A549 (cell line): ENCODE measurements around the gene RPS6KA2. TPM values are rescaled to one million over a fixed set of nuclear protein-coding genes. Genes with fewer than 3 reads are reported as not detected.

Source experiments
- ATAC-seq, 2 experiments: fragments of 200-7000 bp in 1 of 2; fragments of >200 bp in 1 of 2; cut with Nextera tagmentation in 1 of 2; cut with Tn5 transposase in 1 of 2; 3 replicates each; pipeline versions ENCODE4 v1.8.0 to v1.9.1; 2018 to 2020; ENCODE audit warnings: mild to moderate bottlenecking in 1 of 2, moderate library complexity in 1 of 2
- CTCF ChIA-PET: fragments of 300-600 bp; sonication (Branson Sonifier 250); formaldehyde crosslinking; extraction: SDS; loops from one replicate; lab custom pipeline; 2021; ENCODE audit warnings: antibody characterized with exemption, inconsistent platforms; lab: Yijun Ruan, JAX
- POLR2A ChIA-PET: fragments of 350-600 bp; formaldehyde crosslinking; extraction: SDS; loops from one replicate; lab custom pipeline; 2021; ENCODE audit warnings: antibody characterized with exemption, inconsistent platforms; lab: Yijun Ruan, JAX
- DNase-seq, 2 experiments: peaks; one replicate each; pipeline versions ENCODE4 v3.0.0 to v3.0.0-alpha.2; 2011 to 2016; ENCODE audit warnings: low read depth in 1 of 2, low spot score in 1 of 2
- FAIRE-seq: peaks from 2 replicates; lab custom pipeline; 2011; peaks lifted over from hg19 to GRCh38; lab: Jason Lieb, UNC
- H3K27ac ChIP-seq, 2 experiments: fragments of >200 bp; sonication (Bioruptor Twin); formaldehyde crosslinking; 3 replicates each; pipeline ENCODE4 v1.5.1; 2016 to 2017
- H3K4me1 ChIP-seq: fragments of >200 bp; sonication (Bioruptor Twin); formaldehyde crosslinking; 3 replicates; pipeline ENCODE4 v1.6.1; 2016
- H3K4me2 ChIP-seq: fragments of >200 bp; sonication (Bioruptor Twin); formaldehyde crosslinking; 3 replicates; pipeline ENCODE4 v1.6.1; 2016
- H3K4me3 ChIP-seq: fragments of >200 bp; sonication (Bioruptor Twin); formaldehyde crosslinking; 3 replicates; pipeline ENCODE4 v1.5.1; 2016
- H3K9me3 ChIP-seq: fragments of >200 bp; sonication (Bioruptor Twin); formaldehyde crosslinking; 3 replicates; pipeline ENCODE4 v1.6.1; 2016
- BHLHE40 ChIP-seq: IDR thresholded peaks from 2 replicates; pipeline ENCODE4 v1.6.1; 2012; ENCODE audit warnings: low read depth, low read length, inconsistent platforms
- CBX8 ChIP-seq: fragments of 200-600 bp; sonication (generic); IDR thresholded peaks from 2 replicates; pipeline ENCODE4 v1.6.1; 2016
- CHD4 ChIP-seq: fragments of 200-600 bp; sonication (generic); IDR thresholded peaks from 2 replicates; pipeline ENCODE4 v1.6.1; 2016; ENCODE audit warnings: antibody characterized with exemption, mild to moderate bottlenecking, borderline replicate concordance
- EHF ChIP-seq: fragments of 250-450 bp; sonication (Bioruptor Pico); IDR thresholded peaks from 2 replicates; pipeline ENCODE4 v1.5.0; 2020; ENCODE audit warnings: mild to moderate bottlenecking
- ESRRA ChIP-seq: fragments of 150-350 bp; IDR thresholded peaks from 2 replicates; pipeline ENCODE4 v1.6.1; 2014; ENCODE audit warnings: mild to moderate bottlenecking, low read length, borderline replicate concordance
- FOXS1 ChIP-seq: fragments of 250-450 bp; sonication (Bioruptor Pico); IDR thresholded peaks from 2 replicates; pipeline ENCODE4 v1.5.0; 2020; ENCODE audit warnings: mild to moderate bottlenecking, moderate library complexity
- HDAC2 ChIP-seq: fragments of 200-600 bp; sonication (generic); IDR thresholded peaks from 2 replicates; pipeline ENCODE4 v1.6.1; 2016
- KDM1A ChIP-seq: fragments of 200-600 bp; sonication (generic); IDR thresholded peaks from 2 replicates; pipeline ENCODE4 v1.6.1; 2016; ENCODE audit warnings: low read depth, mild to moderate bottlenecking
- NR3C1 ChIP-seq: fragments of >200 bp; sonication (Bioruptor Twin); formaldehyde crosslinking; IDR thresholded peaks from 3 replicates; pipeline ENCODE4 v1.6.1; 2017
- RFX5 ChIP-seq: fragments of 450-650 bp; IDR thresholded peaks from 2 replicates; pipeline ENCODE4 v1.7.1; 2014; ENCODE audit warnings: antibody characterized with exemption, mild to moderate bottlenecking, moderate library complexity
- RNF2 ChIP-seq: fragments of 200-600 bp; sonication (generic); IDR thresholded peaks from 2 replicates; pipeline ENCODE4 v1.6.1; 2016; ENCODE audit warnings: low read depth, mild to moderate bottlenecking, antibody characterized with exemption, moderate library complexity, borderline replicate concordance
- ZFP36 ChIP-seq: fragments of 450-650 bp; IDR thresholded peaks from 2 replicates; pipeline ENCODE4 v1.6.1; 2014; ENCODE audit warnings: borderline replicate concordance; ENCODE audit not compliant: partially characterized antibody
- WGBS: methylation state at CpG from one replicate; pipeline ENCODE4 v1.1.6; 2017; ENCODE audit errors: missing lambda C conversion rate; 5-methylcytosine and 5-hydroxymethylcytosine counted together
- polyA plus RNA-seq, 4 experiments: library from polyadenylated mRNA; depleted of rRNA in 3 of 4; stranded (reverse); fragments of >200 nt; fragmentation: RNase III in 1 of 4; extraction: RNeasy Plus Mini Kit Qiagen cat#74134 plus additional on column Dnase treatment in 1 of 4; gene quantifications; 2 replicates in 3 of 4; 3 replicates in 1 of 4; pipeline ENCODE4 v1.2.3, GENCODE V29; 2011 to 2017
- TF ChIP-seq, protein P1 (sequence below): fragments of >200 bp; sonication (Bioruptor Twin); formaldehyde crosslinking; IDR thresholded peaks from 2 replicates; pipeline ENCODE4 v1.6.1; 2016
- TF ChIP-seq, protein P2 (sequence below): fragments of 200-600 bp; sonication (generic); IDR thresholded peaks from 2 replicates; pipeline ENCODE4 v1.6.1; 2016; ENCODE audit warnings: antibody characterized with exemption, mild to moderate bottlenecking, moderate library complexity
- TF ChIP-seq, protein P3 (sequence below): fragments of 250-450 bp; sonication (Bioruptor Pico); IDR thresholded peaks from 2 replicates; pipeline ENCODE4 v1.5.0; 2021; ENCODE audit warnings: mild to moderate bottlenecking, moderate library complexity, borderline replicate concordance

Gene RPS6KA2
- polyA plus RNA-seq, 2 of the 4 experiments (the other 2 are of a cell fraction), result 0.19 TPM; not detected in 1

DNA sequence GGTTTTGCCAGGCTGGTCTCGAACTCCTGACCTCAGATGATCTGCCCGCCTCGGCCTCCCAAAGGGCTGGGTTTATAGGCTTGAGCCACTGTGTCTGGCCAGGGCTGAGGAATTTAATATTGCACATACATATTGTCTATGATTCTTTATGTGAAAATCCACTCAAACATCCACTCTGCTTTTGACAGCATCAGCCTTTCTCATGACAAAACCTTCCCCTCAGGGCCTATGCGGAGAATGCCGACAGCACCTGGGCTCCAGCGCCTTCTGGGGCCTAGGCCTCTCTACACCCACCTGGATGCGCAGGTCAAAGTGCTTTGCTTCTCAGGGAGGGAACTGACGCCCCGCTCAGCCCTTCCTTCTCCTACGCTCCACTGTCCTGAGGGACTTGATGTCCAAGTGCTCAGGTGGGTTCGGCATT is 46.0 kb downstream of the RPS6KA2 start:
- DNase-seq, result no peak

DNA sequence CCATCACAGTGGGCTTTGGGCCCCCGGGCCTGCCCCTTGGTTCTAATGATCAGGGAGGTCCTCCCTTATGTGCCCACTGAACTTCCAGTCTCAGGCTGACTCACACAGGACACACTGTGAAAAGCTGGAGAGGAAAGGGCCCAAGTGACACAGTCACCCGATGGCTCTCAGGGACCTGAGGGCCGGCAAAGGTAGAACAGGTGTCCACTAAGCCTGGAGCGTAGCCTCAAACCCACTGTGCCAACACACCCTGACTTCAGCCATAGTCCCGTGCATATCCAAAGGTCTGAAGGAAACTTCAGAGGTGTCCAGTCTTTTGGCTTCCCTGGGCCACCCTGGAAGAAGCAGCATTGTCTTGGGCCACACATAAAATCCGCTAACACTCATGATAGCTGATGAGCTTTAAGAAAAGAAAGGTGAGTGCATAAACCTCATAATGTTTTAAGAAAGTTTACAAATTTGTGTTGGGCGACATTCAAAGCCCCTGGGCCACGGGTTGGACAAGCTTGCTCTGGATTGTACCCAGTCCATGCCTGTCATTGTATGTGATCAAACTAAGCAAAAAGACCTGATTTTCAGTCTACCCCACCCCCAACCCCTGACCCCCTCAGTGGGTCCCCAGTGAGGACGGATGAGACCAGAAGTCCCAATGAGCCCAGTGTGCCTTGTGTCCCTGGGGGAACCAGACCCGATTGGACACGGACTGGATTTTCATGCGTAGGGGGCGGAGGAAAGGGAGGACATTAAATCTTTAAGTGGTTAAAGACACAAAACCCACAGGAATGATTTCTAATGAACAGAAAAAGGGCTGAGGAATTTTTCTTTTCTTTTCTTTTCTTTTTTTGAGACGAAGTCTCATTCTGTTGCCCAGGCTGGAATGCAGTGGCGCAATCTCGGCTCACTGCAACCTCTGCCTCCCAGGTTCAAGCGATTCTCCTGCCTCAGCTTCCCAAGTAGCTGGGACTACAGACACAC is 46.7 kb downstream of the RPS6KA2 start:
- Histone ChIP-seq H3K4me1 (no peaks in the 10 kb centered on the region), H3K9me3 (no peaks in the 10 kb centered on the region), H3K27ac (no peak overlapping the region), H3K4me3 (no peak overlapping the region)
- WGBS, result 77% methylated on average over 12 of the region's 17 CpGs
- no peak for ATAC-seq
- ChIA-PET CTCF (interaction anchor here (0.5 kb wide), 1 partner anchor 267 kb away, joined by 3 read pairs; no protein-coding TSS in a partner anchor), POLR2A (no interaction called here)
- TF ChIP-seq NR3C1, result no peak
- TF ChIP-seq ESRRA, result no peak
- no peak for TF ChIP-seq HDAC2
- no peak for TF ChIP-seq RNF2
- no peak for TF ChIP-seq CHD4
- no peak for TF ChIP-seq EHF (CRISPR knock-in tag)
- no peak for TF ChIP-seq CBX8
- TF ChIP-seq RFX5, result no peak
- no peak for TF ChIP-seq KDM1A
- TF ChIP-seq, protein P1, sequence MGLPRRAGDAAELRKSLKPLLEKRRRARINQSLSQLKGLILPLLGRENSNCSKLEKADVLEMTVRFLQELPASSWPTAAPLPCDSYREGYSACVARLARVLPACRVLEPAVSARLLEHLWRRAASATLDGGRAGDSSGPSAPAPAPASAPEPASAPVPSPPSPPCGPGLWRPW, result no peak
- TF ChIP-seq, protein P2, sequence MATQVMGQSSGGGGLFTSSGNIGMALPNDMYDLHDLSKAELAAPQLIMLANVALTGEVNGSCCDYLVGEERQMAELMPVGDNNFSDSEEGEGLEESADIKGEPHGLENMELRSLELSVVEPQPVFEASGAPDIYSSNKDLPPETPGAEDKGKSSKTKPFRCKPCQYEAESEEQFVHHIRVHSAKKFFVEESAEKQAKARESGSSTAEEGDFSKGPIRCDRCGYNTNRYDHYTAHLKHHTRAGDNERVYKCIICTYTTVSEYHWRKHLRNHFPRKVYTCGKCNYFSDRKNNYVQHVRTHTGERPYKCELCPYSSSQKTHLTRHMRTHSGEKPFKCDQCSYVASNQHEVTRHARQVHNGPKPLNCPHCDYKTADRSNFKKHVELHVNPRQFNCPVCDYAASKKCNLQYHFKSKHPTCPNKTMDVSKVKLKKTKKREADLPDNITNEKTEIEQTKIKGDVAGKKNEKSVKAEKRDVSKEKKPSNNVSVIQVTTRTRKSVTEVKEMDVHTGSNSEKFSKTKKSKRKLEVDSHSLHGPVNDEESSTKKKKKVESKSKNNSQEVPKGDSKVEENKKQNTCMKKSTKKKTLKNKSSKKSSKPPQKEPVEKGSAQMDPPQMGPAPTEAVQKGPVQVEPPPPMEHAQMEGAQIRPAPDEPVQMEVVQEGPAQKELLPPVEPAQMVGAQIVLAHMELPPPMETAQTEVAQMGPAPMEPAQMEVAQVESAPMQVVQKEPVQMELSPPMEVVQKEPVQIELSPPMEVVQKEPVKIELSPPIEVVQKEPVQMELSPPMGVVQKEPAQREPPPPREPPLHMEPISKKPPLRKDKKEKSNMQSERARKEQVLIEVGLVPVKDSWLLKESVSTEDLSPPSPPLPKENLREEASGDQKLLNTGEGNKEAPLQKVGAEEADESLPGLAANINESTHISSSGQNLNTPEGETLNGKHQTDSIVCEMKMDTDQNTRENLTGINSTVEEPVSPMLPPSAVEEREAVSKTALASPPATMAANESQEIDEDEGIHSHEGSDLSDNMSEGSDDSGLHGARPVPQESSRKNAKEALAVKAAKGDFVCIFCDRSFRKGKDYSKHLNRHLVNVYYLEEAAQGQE, result no peak
- no peak for TF ChIP-seq BHLHE40
- no peak for TF ChIP-seq ZFP36
- TF ChIP-seq, all 56 proteins: peak for 0
- DNase-seq (no peak), FAIRE-seq (no peak)
- H3K4me2 ChIP-seq, result no peak overlapping the region

More for the DNA sequence above, 46.0 kb downstream of the RPS6KA2 start:
- no peak overlapping the region for H3K4me3 ChIP-seq
- WGBS, result 80% methylated on average over 10 of the region's 11 CpGs
- H3K27ac ChIP-seq, result no peak overlapping the region
- H3K4me1 ChIP-seq, result no peaks in the 10 kb centered on the region
- H3K9me3 ChIP-seq, result no peaks in the 10 kb centered on the region
- H3K4me2 ChIP-seq, result no peak overlapping the region
- TF ChIP-seq, protein P3, sequence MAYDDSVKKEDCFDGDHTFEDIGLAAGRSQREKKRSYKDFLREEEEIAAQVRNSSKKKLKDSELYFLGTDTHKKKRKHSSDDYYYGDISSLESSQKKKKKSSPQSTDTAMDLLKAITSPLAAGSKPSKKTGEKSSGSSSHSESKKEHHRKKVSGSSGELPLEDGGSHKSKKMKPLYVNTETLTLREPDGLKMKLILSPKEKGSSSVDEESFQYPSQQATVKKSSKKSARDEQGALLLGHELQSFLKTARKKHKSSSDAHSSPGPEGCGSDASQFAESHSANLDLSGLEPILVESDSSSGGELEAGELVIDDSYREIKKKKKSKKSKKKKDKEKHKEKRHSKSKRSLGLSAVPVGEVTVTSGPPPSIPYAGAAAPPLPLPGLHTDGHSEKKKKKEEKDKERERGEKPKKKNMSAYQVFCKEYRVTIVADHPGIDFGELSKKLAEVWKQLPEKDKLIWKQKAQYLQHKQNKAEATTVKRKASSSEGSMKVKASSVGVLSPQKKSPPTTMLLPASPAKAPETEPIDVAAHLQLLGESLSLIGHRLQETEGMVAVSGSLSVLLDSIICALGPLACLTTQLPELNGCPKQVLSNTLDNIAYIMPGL (CRISPR knock-in tag), result no peak
- TF ChIP-seq FOXS1 (CRISPR knock-in tag), result no peak
- TF ChIP-seq, all 56 proteins: peak for 0
- ATAC-seq (no peak), FAIRE-seq (no peak)
- ChIA-PET POLR2A (no interaction called here), CTCF (no interaction called here)
